Measurements from ENCODE around the gene PRCD.
"Not testable (repeated sequence)": the region's sequence is repeated elsewhere in the genome, so short reads cannot be mapped to it uniquely, and the experiment has no call there.

Gene PRCD

GRCh38 chr17:76529224-76530094 is 10.4 kb upstream of the PRCD start:
- Histone ChIP-seq H3K9me3 (ENCODE audit: severe bottlenecking) (no peaks in the 10 kb centered on the region), H3K4me3 (ENCODE audit: low read depth, low read length) (no peak overlapping the region), H3K27me3 (ENCODE audit: insufficient read depth, low read depth, severe bottlenecking) (no peaks in the 10 kb centered on the region), H3K36me3 (no peaks in the 10 kb centered on the region), H3K27ac (peak overlapping the region; percentile 61)
- peak; percentile 70 for DNase-seq
- TF ChIP-seq CTCF (IDR thresholded peaks at IDR 0.05; ENCODE audit: low read depth, low read length), result no peak

GRCh38 chr17:76530095-76530723 is 9.6 kb upstream of the PRCD start:
- no peak for TF ChIP-seq CTCF (IDR thresholded peaks at IDR 0.05; ENCODE audit: low read depth, low read length)
- peak overlapping the region; percentile 61 for H3K27ac ChIP-seq
- peak; percentile 52 for DNase-seq
- H3K9me3 ChIP-seq (ENCODE audit: severe bottlenecking), result no peaks in the 10 kb centered on the region
- no peak overlapping the region for H3K4me3 ChIP-seq (ENCODE audit: low read depth, low read length)
- H3K27me3 ChIP-seq (ENCODE audit: insufficient read depth, low read depth, severe bottlenecking), result no peaks in the 10 kb centered on the region
- no peaks in the 10 kb centered on the region for H3K36me3 ChIP-seq

GRCh38 chr17:76530811-76531485 is 8.9 kb upstream of the PRCD start:
- TF ChIP-seq CTCF (IDR thresholded peaks at IDR 0.05; ENCODE audit: low read depth, low read length), result no peak
- no peaks in the 10 kb centered on the region for H3K36me3 ChIP-seq
- H3K4me3 ChIP-seq (ENCODE audit: low read depth, low read length), result no peak overlapping the region
- DNase-seq, result peak; percentile 88
- H3K27me3 ChIP-seq (ENCODE audit: insufficient read depth, low read depth, severe bottlenecking), result no peaks in the 10 kb centered on the region
- peak overlapping the region; percentile 61 for H3K27ac ChIP-seq
- H3K9me3 ChIP-seq (ENCODE audit: severe bottlenecking), result no peaks in the 10 kb centered on the region

GRCh38 chr17:76531486-76532038 is 8.3 kb upstream of the PRCD start:
- Histone ChIP-seq H3K27me3 (ENCODE audit: insufficient read depth, low read depth, severe bottlenecking) (no peaks in the 10 kb centered on the region), H3K4me3 (ENCODE audit: low read depth, low read length) (no peak overlapping the region), H3K27ac (peak overlapping the region; percentile 61), H3K9me3 (ENCODE audit: severe bottlenecking) (no peaks in the 10 kb centered on the region), H3K36me3 (no peaks in the 10 kb centered on the region)
- no peak for DNase-seq
- no peak for TF ChIP-seq CTCF (IDR thresholded peaks at IDR 0.05; ENCODE audit: low read depth, low read length)

- Histone ChIP-seq H3K27me3 (ENCODE audit: insufficient read depth, low read depth, severe bottlenecking) (no peaks in the 10 kb centered on the region), H3K27ac (peak overlapping the region; percentile 61), H3K36me3 (no peaks in the 10 kb centered on the region), H3K4me3 (ENCODE audit: low read depth, low read length) (no peak overlapping the region), H3K9me3 (ENCODE audit: severe bottlenecking) (no peaks in the 10 kb centered on the region)
- no peak for TF ChIP-seq CTCF (IDR thresholded peaks at IDR 0.05; ENCODE audit: low read depth, low read length)
- no peak for DNase-seq
Observed at GRCh38 chr17:76532072-76532651, 7.7 kb upstream of the PRCD start.

GRCh38 chr17:76533640-76534359 is 6.0 kb upstream of the PRCD start:
- not testable (repeated sequence) for H3K4me3 ChIP-seq (ENCODE audit: low read depth, low read length); H3K27me3 ChIP-seq (ENCODE audit: insufficient read depth, low read depth, severe bottlenecking); DNase-seq; H3K27ac ChIP-seq; H3K36me3 ChIP-seq; H3K9me3 ChIP-seq (ENCODE audit: severe bottlenecking)
